Lower lobe of right lung (tissue), 2 donors: ENCODE data around the gene GALNT11. TPM values are rescaled to one million over a fixed set of nuclear protein-coding genes. Genes with fewer than 3 reads are reported as not detected.
A peak's percentile ranks its signal among the peaks of the same experiment; 100 is the strongest.
"Not testable (repeated sequence)": the region's sequence is repeated elsewhere in the genome, so short reads cannot be mapped to it uniquely, and the experiment has no call there.

Source experiments
- ATAC-seq, 2 donors: fragments of 200-7000 bp; cut with Tn5 transposase; one replicate each; pipeline ENCODE4 v1.9.1; 2020 to 2022; ENCODE audit warnings: mild to moderate bottlenecking in 2 of 2, moderate library complexity in 2 of 2
- DNase-seq: peaks from one replicate; pipeline ENCODE4 v3.0.0-alpha.2; 2020
- H3K27ac ChIP-seq: fragments of 200-600 bp; one replicate; pipeline ENCODE4 v1.8.0; 2022
- H3K27me3 ChIP-seq: fragments of 200-600 bp; one replicate; pipeline ENCODE4 v1.8.0; 2022; ENCODE audit warnings: low read depth
- H3K36me3 ChIP-seq: fragments of 200-600 bp; one replicate; pipeline ENCODE4 v1.8.0; 2022; ENCODE audit warnings: mild to moderate bottlenecking
- H3K4me1 ChIP-seq: fragments of 200-600 bp; one replicate; pipeline ENCODE4 v1.8.0; 2022
- H3K4me3 ChIP-seq: fragments of 200-600 bp; one replicate; pipeline ENCODE4 v1.8.0; 2022; ENCODE audit warnings: mild to moderate bottlenecking
- H3K9me3 ChIP-seq: fragments of 200-600 bp; one replicate; pipeline ENCODE4 v1.8.0; 2022
- CTCF ChIP-seq: fragments of 200-600 bp; IDR thresholded peaks from one replicate; pipeline ENCODE4 v1.8.0; 2022; ENCODE audit warnings: antibody characterized with exemption, mild to moderate bottlenecking
- intact Hi-C: fragments of 100-400 bp; cut with DNase I; formaldehyde crosslinking; loops from one replicate; pipeline ENCODE4 v1.11.0; 2022
- total RNA-seq: library from RNA; stranded (reverse); fragmentation: NEBNext Ultra II Directional; extraction: Animal tissue kit (Norgen Biotek cat#: 25700); gene quantifications from one replicate; pipeline ENCODE4 v1.2.1, GENCODE V29; 2021
- donor health status: DM: no; HTN: yes; CAD: no; lungs with severe emphysema.

Gene GALNT11
- total RNA-seq, 1 donor from 2014 or later: 39.6 TPM

DNA sequence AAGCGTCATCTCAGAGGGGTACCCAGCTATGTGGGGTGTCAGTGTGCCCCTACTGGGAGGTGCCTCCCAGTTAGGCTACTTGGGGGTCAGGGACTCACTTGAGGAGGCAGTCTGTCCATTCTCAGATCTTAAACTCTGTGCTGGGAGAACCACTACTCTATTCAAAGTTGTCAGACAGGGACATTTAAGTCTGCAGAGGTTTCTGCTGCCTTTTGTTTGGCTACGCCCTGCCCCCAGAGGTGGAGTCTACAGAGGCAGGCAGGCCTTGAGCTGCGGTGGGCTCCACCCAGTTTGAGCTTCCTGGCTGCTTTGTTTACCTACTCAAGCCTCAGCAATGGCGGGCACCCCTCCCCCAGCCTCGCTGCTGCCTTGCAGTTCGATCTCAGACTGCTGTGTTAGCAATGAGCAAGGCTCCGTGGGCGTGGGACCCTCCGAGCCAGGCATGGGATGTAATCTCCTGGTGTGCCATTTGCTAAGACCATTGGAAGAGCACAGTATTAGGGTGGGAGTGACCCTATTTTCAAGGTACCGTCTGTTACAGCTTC is 40.4 kb downstream of the GALNT11 start:
- ATAC-seq: not testable (repeated sequence)

GRCh38 chr7:152072421-152072820 is 46.9 kb downstream of the GALNT11 start:
- Histone ChIP-seq H3K9me3 (no peaks in the 10 kb centered on the region), H3K4me1 (peaks cover 14% of the 10 kb centered on the region), H3K36me3 (no peaks in the 10 kb centered on the region), H3K27me3 (no peaks in the 10 kb centered on the region), H3K4me3 (no peak overlapping the region), H3K27ac (no peak overlapping the region)
- no peak for TF ChIP-seq CTCF
- intact Hi-C loops: no loop called here
- ATAC-seq: no peak
- DNase-seq: no peak

More for the DNA sequence above, 40.4 kb downstream of the GALNT11 start:
- H3K27ac ChIP-seq, H3K36me3 ChIP-seq, intact Hi-C loops, H3K27me3 ChIP-seq, H3K4me1 ChIP-seq, H3K9me3 ChIP-seq, DNase-seq, H3K4me3 ChIP-seq: not testable (repeated sequence)

DNA sequence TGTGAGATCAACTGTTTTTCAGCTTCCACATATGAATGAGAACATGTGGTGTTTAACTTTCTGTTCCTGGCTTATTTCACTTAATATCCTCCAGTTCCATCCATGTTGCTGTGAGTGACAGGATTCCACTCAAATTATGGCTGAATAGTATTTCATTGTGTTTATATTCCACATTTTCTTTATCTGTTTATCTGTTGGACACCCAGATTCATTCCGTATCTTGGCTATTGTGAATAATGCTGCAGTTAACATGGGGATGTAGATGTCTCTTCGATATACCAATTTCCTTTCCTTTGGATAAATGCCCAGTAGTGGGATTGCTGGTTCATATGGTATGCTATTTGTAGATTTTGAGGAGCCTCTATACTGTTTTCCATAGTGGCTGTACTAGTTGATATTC is 47.9 kb downstream of the GALNT11 start:
- no peaks in the 10 kb centered on the region for H3K36me3 ChIP-seq
- DNase-seq (no peak), ATAC-seq (no peak)
- peaks cover 14% of the 10 kb centered on the region for H3K4me1 ChIP-seq
- no peaks in the 10 kb centered on the region for H3K27me3 ChIP-seq
- H3K9me3 ChIP-seq: no peaks in the 10 kb centered on the region
- TF ChIP-seq CTCF: no peak
- intact Hi-C loops: no loop called here
- H3K27ac ChIP-seq: no peak overlapping the region
- no peak overlapping the region for H3K4me3 ChIP-seq

- ATAC-seq (no peak), DNase-seq (no peak)
- Histone ChIP-seq H3K27me3 (no peaks in the 10 kb centered on the region), H3K9me3 (no peaks in the 10 kb centered on the region), H3K4me1 (peaks cover 14% of the 10 kb centered on the region), H3K27ac (no peak overlapping the region), H3K4me3 (no peak overlapping the region), H3K36me3 (no peaks in the 10 kb centered on the region)
- intact Hi-C loops: no loop called here
- no peak for TF ChIP-seq CTCF
Measured at GRCh38 chr7:152074673-152075072, 49.2 kb downstream of the GALNT11 start.

DNA sequence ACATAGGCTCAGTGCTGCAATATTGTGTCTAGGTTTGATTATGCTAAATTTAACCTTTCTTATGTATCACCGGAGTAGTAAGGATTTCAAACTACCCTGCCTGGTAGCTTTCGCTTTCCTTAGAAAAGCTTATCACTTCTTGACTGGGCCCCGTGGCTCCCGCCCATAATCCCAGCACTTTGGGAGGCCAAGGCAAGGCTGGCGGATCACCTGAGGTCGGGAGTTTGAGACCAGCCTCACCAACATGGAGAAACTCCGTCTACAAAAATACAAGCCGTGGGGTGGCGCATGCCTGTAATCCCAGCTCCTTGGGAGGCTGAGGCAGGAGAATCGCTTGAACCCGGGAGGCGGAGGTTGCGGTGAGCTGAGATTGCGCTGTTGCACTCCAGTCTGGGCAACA is 49.9 kb downstream of the GALNT11 start:
- H3K27ac ChIP-seq, H3K4me3 ChIP-seq, H3K9me3 ChIP-seq, DNase-seq, intact Hi-C loops, ATAC-seq, H3K36me3 ChIP-seq, H3K27me3 ChIP-seq: not testable (repeated sequence)
- H3K4me1 ChIP-seq: peaks cover 14% of the 10 kb centered on the region

- ATAC-seq (peak; percentile 52 to 55), DNase-seq (no peak)
- intact Hi-C loops: no loop called here
- Histone ChIP-seq H3K27ac (no peak overlapping the region), H3K9me3 (no peaks in the 10 kb centered on the region), H3K4me3 (no peak overlapping the region), H3K27me3 (no peaks in the 10 kb centered on the region), H3K36me3 (no peaks in the 10 kb centered on the region), H3K4me1 (peaks cover 14% of the 10 kb centered on the region)
- TF ChIP-seq CTCF: peak; percentile 40
Measured at GRCh38 chr7:152076324-152076821, 50.9 kb downstream of the GALNT11 start.
